Measurements from ENCODE around the gene MINDY4B.

- no peak for TF ChIP-seq CTCF (IDR thresholded peaks at IDR 0.05)
- TF ChIP-seq POLR2A (IDR thresholded peaks at IDR 0.05): no peak
These were observed 6.1 kb downstream of the MINDY4B start for GRCh38 chr3:150899141-150899540.
